GM12878 (cell line): ENCODE results near the gene ATL3. TPM values are rescaled to one million over a fixed set of nuclear protein-coding genes. Genes with fewer than 3 reads are reported as not detected.
"Not testable (repeated sequence)": the region's sequence is repeated elsewhere in the genome, so short reads cannot be mapped to it uniquely, and the experiment has no call there.

Experiments
- ATAC-seq: fragments of 200-7000 bp; cut with Tn5 transposase; 3 replicates; pipeline ENCODE4 v1.9.1; 2020; ENCODE audit warnings: mild to moderate bottlenecking, moderate library complexity
- BruUV-seq: library from RNA; stranded (reverse); fragments of 400-500 nt; replicated peaks from 2 replicates; lab custom pipeline; 2021; lab: Mats Ljungman, UMichigan
- CTCF ChIA-PET: fragments of 300-600 bp; sonication (Branson Sonifier 250); formaldehyde crosslinking; extraction: SDS; loops from one replicate; lab custom pipeline; 2021; ENCODE audit warnings: inconsistent platforms; lab: Yijun Ruan, JAX
- POLR2A ChIA-PET: fragments of 350-600 bp; formaldehyde crosslinking; extraction: SDS; loops from one replicate; lab custom pipeline; 2021; ENCODE audit warnings: inconsistent platforms; lab: Charles Lee
- RAD21 ChIA-PET: fragments of 300-600 bp; sonication (Branson Sonifier 250); formaldehyde crosslinking; loops from one replicate; lab custom pipeline; 2023; ENCODE audit warnings: antibody characterized with exemption; ENCODE audit not compliant: unreplicated experiment; lab: Charles Lee
- SMC1A ChIA-PET: fragments of 300-600 bp; sonication (Branson Sonifier 250); formaldehyde crosslinking; loops from one replicate; lab custom pipeline; 2023; ENCODE audit not compliant: unreplicated experiment, uncharacterized antibody; lab: Charles Lee
- DNase-seq: peaks from one replicate; pipeline ENCODE4 v3.0.0-alpha.2; 2011; ENCODE audit warnings: low read depth, low spot score
- FAIRE-seq: peaks from 3 replicates; lab custom pipeline; 2011; peaks lifted over from hg19 to GRCh38; lab: Jason Lieb, UNC
- H2AFZ ChIP-seq: 2 replicates; pipeline ENCODE4 v1.6.0; 2011; ENCODE audit warnings: low read depth, low read length, control low read depth; ENCODE audit not compliant: control insufficient read depth
- H3K27ac ChIP-seq: 2 replicates; pipeline ENCODE4 v1.5.1; 2011; ENCODE audit warnings: control low read depth; ENCODE audit not compliant: control insufficient read depth, insufficient read depth
- H3K27me3 ChIP-seq, 2 experiments: replicated peaks in 1 of 2; 2 replicates each; pipeline versions ENCODE4 v1.6.0 to v1.6.1; 2011; ENCODE audit warnings: low read length in 1 of 2; ENCODE audit not compliant: control insufficient read depth in 2 of 2, insufficient read depth in 2 of 2
- H3K36me3 ChIP-seq, 2 experiments: 2 replicates each; pipeline ENCODE4 v1.5.1; 2011; ENCODE audit warnings: low read length in 1 of 2; ENCODE audit not compliant: control insufficient read depth in 2 of 2, insufficient read depth in 2 of 2
- H3K4me1 ChIP-seq: 2 replicates; pipeline ENCODE4 v1.6.1; 2011; ENCODE audit warnings: mild to moderate bottlenecking, low read length, moderate library complexity, mixed read lengths; ENCODE audit not compliant: control insufficient read depth, insufficient read depth
- H3K4me2 ChIP-seq: 2 replicates; pipeline ENCODE4 v1.6.0; 2011; ENCODE audit warnings: control low read depth; ENCODE audit not compliant: control insufficient read depth, insufficient read depth
- H3K4me3 ChIP-seq: fragments of 200-600 bp; sonication (generic); 2 replicates; pipeline ENCODE4 v1.5.1; 2016
- H3K79me2 ChIP-seq: 2 replicates; pipeline ENCODE4 v1.6.0; 2011; ENCODE audit warnings: low read length; ENCODE audit not compliant: control insufficient read depth, insufficient read depth
- H3K9ac ChIP-seq: 2 replicates; pipeline ENCODE4 v1.8.0; 2011; ENCODE audit warnings: low read length, control low read depth, mixed read lengths; ENCODE audit not compliant: control insufficient read depth, insufficient read depth
- H3K9me3 ChIP-seq: replicated peaks from 3 replicates; pipeline ENCODE4 v1.5.1; 2011; ENCODE audit warnings: mild to moderate bottlenecking, low read length; ENCODE audit not compliant: control insufficient read depth, insufficient read depth
- H4K20me1 ChIP-seq: 2 replicates; pipeline ENCODE4 v1.6.0; 2011; ENCODE audit not compliant: control insufficient read depth, insufficient read depth
- WGBS: methylation state at CpG from one replicate; pipeline ENCODE4 v1.1.6; 2016; ENCODE audit warnings: low lambda C conversion rate; ENCODE audit not compliant: insufficient replicate concordance, insufficient coverage; ENCODE audit errors: missing lambda C conversion rate; 5-methylcytosine and 5-hydroxymethylcytosine counted together
- in situ Hi-C: fragments of 300-500 bp; cut with MboI; formaldehyde crosslinking; loops from 9 replicates; pipeline ENCODE4 v1.14.3; 2018; ENCODE audit warnings: mixed read lengths
- intact Hi-C: fragments of 100-400 bp; cut with micrococcal nuclease; formaldehyde crosslinking; loops from one replicate; pipeline ENCODE4 v1.14.2; 2022; ENCODE audit not compliant: unreplicated experiment
- polyA plus RNA-seq, 11 experiments: library from polyadenylated mRNA; depleted of rRNA in 4 of 11; unstranded in 6 of 11; stranded (reverse) in 5 of 11; fragments of >200 nt; fragmentation: Nextera tagmentation in 4 of 11; fragmentation: Illumina TruSeq in 1 of 11; extraction: Ambion mirVana in 4 of 11; extraction: Trizol in 1 of 11; gene quantifications; 1 replicate in 1 of 11; 2 replicates in 10 of 11; pipeline versions ENCODE4 v1.2.1 to v1.2.3, GENCODE V29; 2011 to 2016; ENCODE audit warnings: inconsistent platforms in 2 of 11, missing spikeins in 2 of 11, low read depth in 1 of 11
- total RNA-seq, 4 experiments: library from RNA; depleted of rRNA in 3 of 4; stranded (reverse); fragments of >200 nt in 3 of 4; fragmentation: Illumina TruSeq in 1 of 4; extraction: Trizol in 1 of 4; gene quantifications; 2 replicates each; pipeline versions ENCODE4 v1.2.1 to v1.2.3, GENCODE V29; 2013 to 2021
- TF ChIP-seq, protein P1 (sequence below): IDR thresholded peaks from 2 replicates; pipeline ENCODE4 v1.6.1; 2011; ENCODE audit warnings: low read depth, low read length, improper control_type of control experiment, borderline replicate concordance
- TF ChIP-seq, protein P2 (sequence below): IDR thresholded peaks from 2 replicates; pipeline ENCODE4 v1.6.1; 2012; ENCODE audit warnings: improper control_type of control experiment, low read depth, low read length; ENCODE audit not compliant: insufficient replicate concordance
- TF ChIP-seq, protein P3 (sequence below): fragments of 450-650 bp; IDR thresholded peaks from 2 replicates; pipeline ENCODE4 v1.6.1; 2017; ENCODE audit warnings: mild to moderate bottlenecking, moderate library complexity
- TF ChIP-seq, protein P4 (sequence below): fragments of 450-650 bp; IDR thresholded peaks from 2 replicates; pipeline ENCODE4 v1.6.1; 2016; ENCODE audit warnings: mild to moderate bottlenecking

Gene ATL3
- total and polyA plus RNA-seq, 10 of the 15 experiments (the other 5 are each of a cell fraction or from before 2014, with no cell fraction given) = 12.0 to 36.0 (median 21.5) TPM

DNA sequence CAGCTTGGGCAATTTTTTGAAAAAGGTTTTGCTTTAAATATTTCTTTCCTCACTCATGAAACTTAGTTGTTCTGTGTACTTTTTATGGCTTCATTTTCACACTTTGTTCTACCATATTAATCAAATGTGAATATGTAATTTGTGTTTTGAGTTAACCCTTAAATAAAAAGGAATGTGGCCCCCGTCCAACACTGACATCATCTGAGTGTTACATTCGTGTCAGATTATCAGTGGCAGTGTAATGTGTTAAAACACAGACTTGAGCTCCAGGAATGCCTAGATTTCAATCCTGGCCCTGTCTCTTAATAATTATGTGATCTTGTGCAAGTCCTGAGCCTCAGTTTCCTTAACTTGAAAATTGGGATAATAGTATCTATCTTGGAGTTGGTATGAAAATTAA, 15.8 kb upstream of the ATL3 start (continued):
- TF ChIP-seq, protein P1, sequence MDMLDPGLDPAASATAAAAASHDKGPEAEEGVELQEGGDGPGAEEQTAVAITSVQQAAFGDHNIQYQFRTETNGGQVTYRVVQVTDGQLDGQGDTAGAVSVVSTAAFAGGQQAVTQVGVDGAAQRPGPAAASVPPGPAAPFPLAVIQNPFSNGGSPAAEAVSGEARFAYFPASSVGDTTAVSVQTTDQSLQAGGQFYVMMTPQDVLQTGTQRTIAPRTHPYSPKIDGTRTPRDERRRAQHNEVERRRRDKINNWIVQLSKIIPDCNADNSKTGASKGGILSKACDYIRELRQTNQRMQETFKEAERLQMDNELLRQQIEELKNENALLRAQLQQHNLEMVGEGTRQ = no peak
- TF ChIP-seq, protein P2, sequence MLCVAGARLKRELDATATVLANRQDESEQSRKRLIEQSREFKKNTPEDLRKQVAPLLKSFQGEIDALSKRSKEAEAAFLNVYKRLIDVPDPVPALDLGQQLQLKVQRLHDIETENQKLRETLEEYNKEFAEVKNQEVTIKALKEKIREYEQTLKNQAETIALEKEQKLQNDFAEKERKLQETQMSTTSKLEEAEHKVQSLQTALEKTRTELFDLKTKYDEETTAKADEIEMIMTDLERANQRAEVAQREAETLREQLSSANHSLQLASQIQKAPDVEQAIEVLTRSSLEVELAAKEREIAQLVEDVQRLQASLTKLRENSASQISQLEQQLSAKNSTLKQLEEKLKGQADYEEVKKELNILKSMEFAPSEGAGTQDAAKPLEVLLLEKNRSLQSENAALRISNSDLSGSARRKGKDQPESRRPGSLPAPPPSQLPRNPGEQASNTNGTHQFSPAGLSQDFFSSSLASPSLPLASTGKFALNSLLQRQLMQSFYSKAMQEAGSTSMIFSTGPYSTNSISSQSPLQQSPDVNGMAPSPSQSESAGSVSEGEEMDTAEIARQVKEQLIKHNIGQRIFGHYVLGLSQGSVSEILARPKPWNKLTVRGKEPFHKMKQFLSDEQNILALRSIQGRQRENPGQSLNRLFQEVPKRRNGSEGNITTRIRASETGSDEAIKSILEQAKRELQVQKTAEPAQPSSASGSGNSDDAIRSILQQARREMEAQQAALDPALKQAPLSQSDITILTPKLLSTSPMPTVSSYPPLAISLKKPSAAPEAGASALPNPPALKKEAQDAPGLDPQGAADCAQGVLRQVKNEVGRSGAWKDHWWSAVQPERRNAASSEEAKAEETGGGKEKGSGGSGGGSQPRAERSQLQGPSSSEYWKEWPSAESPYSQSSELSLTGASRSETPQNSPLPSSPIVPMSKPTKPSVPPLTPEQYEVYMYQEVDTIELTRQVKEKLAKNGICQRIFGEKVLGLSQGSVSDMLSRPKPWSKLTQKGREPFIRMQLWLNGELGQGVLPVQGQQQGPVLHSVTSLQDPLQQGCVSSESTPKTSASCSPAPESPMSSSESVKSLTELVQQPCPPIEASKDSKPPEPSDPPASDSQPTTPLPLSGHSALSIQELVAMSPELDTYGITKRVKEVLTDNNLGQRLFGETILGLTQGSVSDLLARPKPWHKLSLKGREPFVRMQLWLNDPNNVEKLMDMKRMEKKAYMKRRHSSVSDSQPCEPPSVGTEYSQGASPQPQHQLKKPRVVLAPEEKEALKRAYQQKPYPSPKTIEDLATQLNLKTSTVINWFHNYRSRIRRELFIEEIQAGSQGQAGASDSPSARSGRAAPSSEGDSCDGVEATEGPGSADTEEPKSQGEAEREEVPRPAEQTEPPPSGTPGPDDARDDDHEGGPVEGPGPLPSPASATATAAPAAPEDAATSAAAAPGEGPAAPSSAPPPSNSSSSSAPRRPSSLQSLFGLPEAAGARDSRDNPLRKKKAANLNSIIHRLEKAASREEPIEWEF = no peak
- TF ChIP-seq, protein P3, sequence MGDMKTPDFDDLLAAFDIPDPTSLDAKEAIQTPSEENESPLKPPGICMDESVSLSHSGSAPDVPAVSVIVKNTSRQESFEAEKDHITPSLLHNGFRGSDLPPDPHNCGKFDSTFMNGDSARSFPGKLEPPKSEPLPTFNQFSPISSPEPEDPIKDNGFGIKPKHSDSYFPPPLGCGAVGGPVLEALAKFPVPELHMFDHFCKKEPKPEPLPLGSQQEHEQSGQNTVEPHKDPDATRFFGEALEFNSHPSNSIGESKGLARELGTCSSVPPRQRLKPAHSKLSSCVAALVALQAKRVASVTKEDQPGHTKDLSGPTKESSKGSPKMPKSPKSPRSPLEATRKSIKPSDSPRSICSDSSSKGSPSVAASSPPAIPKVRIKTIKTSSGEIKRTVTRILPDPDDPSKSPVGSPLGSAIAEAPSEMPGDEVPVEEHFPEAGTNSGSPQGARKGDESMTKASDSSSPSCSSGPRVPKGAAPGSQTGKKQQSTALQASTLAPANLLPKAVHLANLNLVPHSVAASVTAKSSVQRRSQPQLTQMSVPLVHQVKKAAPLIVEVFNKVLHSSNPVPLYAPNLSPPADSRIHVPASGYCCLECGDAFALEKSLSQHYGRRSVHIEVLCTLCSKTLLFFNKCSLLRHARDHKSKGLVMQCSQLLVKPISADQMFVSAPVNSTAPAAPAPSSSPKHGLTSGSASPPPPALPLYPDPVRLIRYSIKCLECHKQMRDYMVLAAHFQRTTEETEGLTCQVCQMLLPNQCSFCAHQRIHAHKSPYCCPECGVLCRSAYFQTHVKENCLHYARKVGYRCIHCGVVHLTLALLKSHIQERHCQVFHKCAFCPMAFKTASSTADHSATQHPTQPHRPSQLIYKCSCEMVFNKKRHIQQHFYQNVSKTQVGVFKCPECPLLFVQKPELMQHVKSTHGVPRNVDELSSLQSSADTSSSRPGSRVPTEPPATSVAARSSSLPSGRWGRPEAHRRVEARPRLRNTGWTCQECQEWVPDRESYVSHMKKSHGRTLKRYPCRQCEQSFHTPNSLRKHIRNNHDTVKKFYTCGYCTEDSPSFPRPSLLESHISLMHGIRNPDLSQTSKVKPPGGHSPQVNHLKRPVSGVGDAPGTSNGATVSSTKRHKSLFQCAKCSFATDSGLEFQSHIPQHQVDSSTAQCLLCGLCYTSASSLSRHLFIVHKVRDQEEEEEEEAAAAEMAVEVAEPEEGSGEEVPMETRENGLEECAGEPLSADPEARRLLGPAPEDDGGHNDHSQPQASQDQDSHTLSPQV = no peak
- TF ChIP-seq, protein P4, sequence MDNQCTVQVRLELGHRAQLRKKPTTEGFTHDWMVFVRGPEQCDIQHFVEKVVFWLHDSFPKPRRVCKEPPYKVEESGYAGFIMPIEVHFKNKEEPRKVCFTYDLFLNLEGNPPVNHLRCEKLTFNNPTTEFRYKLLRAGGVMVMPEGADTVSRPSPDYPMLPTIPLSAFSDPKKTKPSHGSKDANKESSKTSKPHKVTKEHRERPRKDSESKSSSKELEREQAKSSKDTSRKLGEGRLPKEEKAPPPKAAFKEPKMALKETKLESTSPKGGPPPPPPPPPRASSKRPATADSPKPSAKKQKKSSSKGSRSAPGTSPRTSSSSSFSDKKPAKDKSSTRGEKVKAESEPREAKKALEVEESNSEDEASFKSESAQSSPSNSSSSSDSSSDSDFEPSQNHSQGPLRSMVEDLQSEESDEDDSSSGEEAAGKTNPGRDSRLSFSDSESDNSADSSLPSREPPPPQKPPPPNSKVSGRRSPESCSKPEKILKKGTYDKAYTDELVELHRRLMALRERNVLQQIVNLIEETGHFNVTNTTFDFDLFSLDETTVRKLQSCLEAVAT = no peak

DNA sequence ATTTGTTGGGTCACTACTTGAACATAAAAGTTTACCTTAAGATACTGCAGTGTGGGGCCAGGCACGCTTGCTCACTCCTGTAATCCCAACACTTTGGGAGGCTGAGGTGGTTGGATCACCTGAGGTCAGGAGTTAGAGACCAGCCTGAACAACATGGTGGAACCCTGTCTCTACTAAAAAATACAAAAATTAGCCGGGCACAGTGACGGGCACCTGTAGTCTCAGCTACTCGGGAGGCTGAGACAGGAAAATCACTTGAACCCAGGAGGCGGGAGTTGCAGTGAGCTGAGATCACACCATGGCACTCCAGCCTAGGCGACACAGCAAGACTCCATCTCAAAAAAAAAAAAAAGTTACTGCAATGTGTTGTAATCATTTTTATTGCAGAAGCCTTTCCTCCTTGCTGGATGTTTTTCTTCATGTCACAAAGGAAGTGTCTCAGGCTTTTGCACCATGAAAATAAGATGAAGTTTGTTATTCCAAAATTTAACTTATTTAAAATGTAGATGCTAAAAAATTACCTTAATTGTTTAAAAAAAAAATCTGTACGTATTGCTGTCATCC, 14.1 kb upstream of the ATL3 start:
- Histone ChIP-seq H3K79me2 (peaks cover 38% of the 10 kb centered on the region), H3K4me1 (peaks cover 10% of the 10 kb centered on the region)
- DNase-seq, intact Hi-C loops, H3K27ac ChIP-seq, ATAC-seq, H3K4me3 ChIP-seq, H4K20me1 ChIP-seq, H2AFZ ChIP-seq, H3K36me3 ChIP-seq, H3K9ac ChIP-seq, H3K4me2 ChIP-seq, H3K9me3 ChIP-seq, H3K27me3 ChIP-seq, FAIRE-seq, in situ Hi-C loops, BruUV-seq: not testable (repeated sequence)
- ChIA-PET CTCF (interaction anchor here (0.6 kb wide), 1 partner anchor 935 kb away, joined by 3 read pairs; no protein-coding TSS in a partner anchor), RAD21 (interaction anchor here (0.7 kb wide), 1 partner anchor 21 kb away, joined by 3 read pairs; no protein-coding TSS in a partner anchor), SMC1A (interaction anchor here (0.6 kb wide), 1 partner anchor 13 kb away, joined by 3 read pairs; no protein-coding TSS in a partner anchor), POLR2A (interaction anchor here (0.6 kb wide), 1 partner anchor 16 kb away, joined by 5 read pairs; no protein-coding TSS in a partner anchor)
- 98% methylated on average over 7 of the region's 7 CpGs for WGBS
